WTC11 (cell line): Measurements from ENCODE around the gene MYH10. TPM values are rescaled to one million over a fixed set of nuclear protein-coding genes. Genes with fewer than 3 reads are reported as not detected.

Experiments
- ATAC-seq: fragments of 200-7000 bp; cut with Tn5 transposase; 2 replicates; pipeline ENCODE4 v1.10.0; 2021; ENCODE audit warnings: mild to moderate bottlenecking, moderate library complexity
- CTCF ChIA-PET: fragments of 300-600 bp; sonication (Branson Sonifier 250); formaldehyde crosslinking; loops from one replicate; lab custom pipeline; 2021; ENCODE audit warnings: antibody characterized with exemption; lab: Charles Lee
- POLR2A ChIA-PET: fragments of 350-600 bp; sonication (Branson Sonifier 250); formaldehyde crosslinking; loops from one replicate; lab custom pipeline; 2021; ENCODE audit warnings: antibody characterized with exemption; lab: Charles Lee
- DNase-seq: peaks from one replicate; pipeline ENCODE4 v3.0.0; 2021; ENCODE audit warnings: low spot score
- H3K27ac Mint-ChIP-seq: 2 replicates; pipeline ENCODE4 v1.8.0; 2021; ENCODE audit warnings: mixed read lengths
- H3K27me3 Mint-ChIP-seq: 2 replicates; pipeline ENCODE4 v1.8.0; 2021; ENCODE audit warnings: low read depth, mild to moderate bottlenecking, moderate library complexity, mixed read lengths
- H3K36me3 Mint-ChIP-seq: 2 replicates; pipeline ENCODE4 v1.8.0; 2021; ENCODE audit warnings: mixed read lengths
- H3K4me1 Mint-ChIP-seq: 2 replicates; pipeline ENCODE4 v1.8.0; 2022; ENCODE audit warnings: mixed read lengths
- H3K4me3 Mint-ChIP-seq: 2 replicates; pipeline ENCODE4 v1.8.0; 2021; ENCODE audit warnings: mild to moderate bottlenecking, moderate library complexity, mixed read lengths
- H3K9me3 Mint-ChIP-seq: 2 replicates; pipeline ENCODE4 v1.8.0; 2021; ENCODE audit warnings: mixed read lengths
- CREB1 ChIP-seq: sonication (generic); formaldehyde crosslinking; IDR thresholded peaks from 2 replicates; pipeline ENCODE4 v1.8.0; 2023; ENCODE audit warnings: mild to moderate bottlenecking, missing genetic modification reagents
- CTCF ChIP-seq: fragments of 200-600 bp; IDR thresholded peaks from 2 replicates; pipeline ENCODE4 v1.8.0; 2022; ENCODE audit warnings: antibody characterized with exemption
- ELF4 ChIP-seq: sonication (generic); formaldehyde crosslinking; IDR thresholded peaks from 2 replicates; pipeline ENCODE4 v1.8.1; 2022; ENCODE audit warnings: low read depth, mild to moderate bottlenecking, moderate library complexity, missing genetic modification reagents
- FOXK1 ChIP-seq: sonication (generic); formaldehyde crosslinking; IDR thresholded peaks from 2 replicates; pipeline ENCODE4 v1.8.0; 2022; ENCODE audit warnings: mild to moderate bottlenecking, moderate library complexity, missing genetic modification reagents
- FOXP4 ChIP-seq: sonication (generic); formaldehyde crosslinking; IDR thresholded peaks from 2 replicates; pipeline ENCODE4 v1.8.0; 2022; ENCODE audit warnings: mild to moderate bottlenecking, missing genetic modification reagents
- GABPB1 ChIP-seq: sonication (generic); formaldehyde crosslinking; IDR thresholded peaks from 2 replicates; pipeline ENCODE4 v1.8.1; 2023; ENCODE audit warnings: mild to moderate bottlenecking, missing genetic modification reagents
- IRF2 ChIP-seq: sonication (generic); formaldehyde crosslinking; IDR thresholded peaks from 2 replicates; pipeline ENCODE4 v1.8.0; 2022; ENCODE audit warnings: low read depth, missing genetic modification reagents, borderline replicate concordance
- JUN ChIP-seq: sonication (generic); formaldehyde crosslinking; IDR thresholded peaks from 2 replicates; pipeline ENCODE4 v1.8.0; 2023; ENCODE audit warnings: mild to moderate bottlenecking, missing genetic modification reagents
- NR1H2 ChIP-seq: sonication (generic); formaldehyde crosslinking; IDR thresholded peaks from 2 replicates; pipeline ENCODE4 v1.9.0; 2021; ENCODE audit warnings: mild to moderate bottlenecking, moderate library complexity, missing genetic modification reagents
- RELA ChIP-seq: sonication (generic); formaldehyde crosslinking; IDR thresholded peaks from 2 replicates; pipeline ENCODE4 v1.8.1; 2022; ENCODE audit warnings: missing genetic modification reagents, mild to moderate bottlenecking, borderline replicate concordance
- RORB ChIP-seq: fragments of 250-450 bp; sonication (Bioruptor Pico); IDR thresholded peaks from 2 replicates; pipeline ENCODE4 v1.9.0; 2021; ENCODE audit warnings: mild to moderate bottlenecking
- SOX15 ChIP-seq: fragments of 250-450 bp; sonication (Bioruptor Pico); IDR thresholded peaks from 2 replicates; pipeline ENCODE4 v1.9.0; 2021; ENCODE audit warnings: mild to moderate bottlenecking
- TEAD1 ChIP-seq: sonication (generic); formaldehyde crosslinking; IDR thresholded peaks from 2 replicates; pipeline ENCODE4 v1.8.0; 2022; ENCODE audit warnings: mild to moderate bottlenecking, missing genetic modification reagents
- TEAD4 ChIP-seq: sonication (generic); formaldehyde crosslinking; IDR thresholded peaks from 2 replicates; pipeline ENCODE4 v1.8.0; 2022; ENCODE audit warnings: mild to moderate bottlenecking, missing genetic modification reagents
- ZNF396 ChIP-seq: fragments of 250-450 bp; sonication (Bioruptor Pico); IDR thresholded peaks from 2 replicates; pipeline ENCODE4 v1.8.0; 2021; ENCODE audit warnings: mild to moderate bottlenecking, moderate library complexity, borderline replicate concordance
- ZNF416 ChIP-seq: fragments of 250-450 bp; sonication (Bioruptor Pico); IDR thresholded peaks from 2 replicates; pipeline ENCODE4 v1.9.0; 2021; ENCODE audit warnings: mild to moderate bottlenecking, inconsistent platforms
- total RNA-seq: library from RNA; stranded (reverse); gene quantifications from 3 replicates; pipeline ENCODE4 v1.2.3, GENCODE V29; 2021
- TF ChIP-seq, protein P1 (sequence below): fragments of 250-450 bp; sonication (Bioruptor Pico); IDR thresholded peaks from 2 replicates; pipeline ENCODE4 v1.9.0; 2021; ENCODE audit warnings: moderate library complexity, mild to moderate bottlenecking, inconsistent platforms, borderline replicate concordance
- TF ChIP-seq, protein P2 (sequence below): sonication (generic); formaldehyde crosslinking; IDR thresholded peaks from 2 replicates; pipeline ENCODE4 v1.8.0; 2022; ENCODE audit warnings: mild to moderate bottlenecking, missing genetic modification reagents

Gene MYH10
- total RNA-seq, 1 experiment from 2014 or later, result 231 TPM

DNA sequence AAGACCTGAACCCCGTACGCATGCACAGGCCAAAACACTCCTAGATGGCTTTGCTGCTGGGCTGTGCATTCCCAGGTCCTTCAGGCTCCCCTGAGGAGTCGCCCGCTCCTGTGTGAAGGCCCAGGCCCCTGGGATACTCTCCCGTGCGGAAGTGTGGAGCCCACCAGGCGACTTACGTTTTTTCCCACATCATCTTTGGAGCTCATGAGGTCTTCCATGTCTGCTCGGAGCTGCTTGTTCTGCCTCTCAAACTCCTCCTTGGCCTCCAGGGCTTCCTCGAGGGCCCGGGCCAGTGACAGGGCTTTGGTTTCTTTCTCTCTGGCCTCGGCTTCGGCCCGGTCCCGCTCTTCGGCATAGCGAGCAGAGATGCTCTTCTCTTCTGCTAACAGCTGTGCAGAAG lies 138.4 kb downstream of the MYH10 start:
- H3K9me3 Mint-ChIP-seq, result no peaks in the 10 kb centered on the region
- H3K27ac Mint-ChIP-seq, result no peak overlapping the region
- H3K27me3 Mint-ChIP-seq, result no peaks in the 10 kb centered on the region
- ATAC-seq, result no peak
- H3K4me3 Mint-ChIP-seq, result no peak overlapping the region
- CTCF ChIA-PET, result no interaction called here
- POLR2A ChIA-PET, result no interaction called here
- TF ChIP-seq FOXK1 (CRISPR knock-in tag) (no peak), ZNF416 (CRISPR knock-in tag) (no peak), RORB (no peak), FOXP4 (CRISPR knock-in tag) (no peak)
- H3K4me1 Mint-ChIP-seq, result no peaks in the 10 kb centered on the region
- peaks cover 91% of the 10 kb centered on the region for H3K36me3 Mint-ChIP-seq
- DNase-seq, result no peak

- Mint-ChIP-seq H3K4me3 (no peak overlapping the region), H3K4me1 (no peaks in the 10 kb centered on the region)
- POLR2A ChIA-PET, result interaction anchor here (0.6 kb wide), 1 partner anchor 104 kb away, joined by 3 read pairs; no protein-coding TSS in a partner anchor
- TF ChIP-seq TEAD1 (CRISPR knock-in tag), result no peak
- TF ChIP-seq, all 79 proteins: peak for 0
- no peaks in the 10 kb centered on the region for H3K9me3 Mint-ChIP-seq
- CTCF ChIA-PET, result interaction anchor here (0.6 kb wide), 1 partner anchor 342 kb away, joined by 3 read pairs; no protein-coding TSS in a partner anchor
- ATAC-seq, result no peak
- H3K27ac Mint-ChIP-seq, result no peak overlapping the region
- H3K27me3 Mint-ChIP-seq, result no peaks in the 10 kb centered on the region
- no peak for DNase-seq
- H3K36me3 Mint-ChIP-seq, result peaks cover 93% of the 10 kb centered on the region
These were observed 140.1 kb downstream of the MYH10 start for GRCh38 chr17:8490256-8491023.

- Mint-ChIP-seq H3K27ac (no peak overlapping the region), H3K4me3 (no peak overlapping the region), H3K4me1 (no peaks in the 10 kb centered on the region), H3K36me3 (peaks cover 94% of the 10 kb centered on the region)
- DNase-seq, result no peak
- CTCF ChIA-PET, result interaction anchor here (0.6 kb wide), 1 partner anchor 342 kb away, joined by 3 read pairs; no protein-coding TSS in a partner anchor
- no peak for ATAC-seq
- TF ChIP-seq JUN (CRISPR knock-in tag) (no peak), ZNF396 (CRISPR knock-in tag) (no peak), ELF4 (CRISPR knock-in tag) (no peak), GABPB1 (no peak), RORB (no peak), SOX15 (CRISPR knock-in tag) (no peak), TEAD4 (CRISPR knock-in tag) (no peak), RELA (CRISPR knock-in tag) (no peak), CTCF (no peak), NR1H2 (CRISPR knock-in tag) (no peak), IRF2 (CRISPR knock-in tag) (no peak), CREB1 (no peak)
- TF ChIP-seq, protein P1, sequence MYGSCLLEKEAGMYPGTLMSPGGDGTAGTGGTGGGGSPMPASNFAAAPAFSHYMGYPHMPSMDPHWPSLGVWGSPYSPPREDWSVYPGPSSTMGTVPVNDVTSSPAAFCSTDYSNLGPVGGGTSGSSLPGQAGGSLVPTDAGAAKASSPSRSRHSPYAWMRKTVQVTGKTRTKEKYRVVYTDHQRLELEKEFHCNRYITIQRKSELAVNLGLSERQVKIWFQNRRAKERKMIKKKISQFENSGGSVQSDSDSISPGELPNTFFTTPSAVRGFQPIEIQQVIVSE, result no peak
- TF ChIP-seq, protein P2, sequence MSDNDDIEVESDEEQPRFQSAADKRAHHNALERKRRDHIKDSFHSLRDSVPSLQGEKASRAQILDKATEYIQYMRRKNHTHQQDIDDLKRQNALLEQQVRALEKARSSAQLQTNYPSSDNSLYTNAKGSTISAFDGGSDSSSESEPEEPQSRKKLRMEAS (CRISPR knock-in tag), result no peak
- TF ChIP-seq, all 79 proteins: peak for 0
- Mint-ChIP-seq H3K9me3 (peaks cover 2% of the 10 kb centered on the region; the same call in 1 of the 2 replicates), H3K27me3 (no peaks in the 10 kb centered on the region)
- POLR2A ChIA-PET, result no interaction called here
These were observed 140.7 kb downstream of the MYH10 start for GRCh38 chr17:8489841-8490240.
